ENCODE results near the gene SIRT2. TPM values are rescaled to one million over a fixed set of nuclear protein-coding genes. Genes with fewer than 3 reads are reported as not detected.

The SIRT2 gene
- total and polyA plus RNA-seq, 2 of the 13 experiments (the other 11 are each of a cell fraction or from before 2014, with no cell fraction given): 22.3 to 26.1 TPM

DNA sequence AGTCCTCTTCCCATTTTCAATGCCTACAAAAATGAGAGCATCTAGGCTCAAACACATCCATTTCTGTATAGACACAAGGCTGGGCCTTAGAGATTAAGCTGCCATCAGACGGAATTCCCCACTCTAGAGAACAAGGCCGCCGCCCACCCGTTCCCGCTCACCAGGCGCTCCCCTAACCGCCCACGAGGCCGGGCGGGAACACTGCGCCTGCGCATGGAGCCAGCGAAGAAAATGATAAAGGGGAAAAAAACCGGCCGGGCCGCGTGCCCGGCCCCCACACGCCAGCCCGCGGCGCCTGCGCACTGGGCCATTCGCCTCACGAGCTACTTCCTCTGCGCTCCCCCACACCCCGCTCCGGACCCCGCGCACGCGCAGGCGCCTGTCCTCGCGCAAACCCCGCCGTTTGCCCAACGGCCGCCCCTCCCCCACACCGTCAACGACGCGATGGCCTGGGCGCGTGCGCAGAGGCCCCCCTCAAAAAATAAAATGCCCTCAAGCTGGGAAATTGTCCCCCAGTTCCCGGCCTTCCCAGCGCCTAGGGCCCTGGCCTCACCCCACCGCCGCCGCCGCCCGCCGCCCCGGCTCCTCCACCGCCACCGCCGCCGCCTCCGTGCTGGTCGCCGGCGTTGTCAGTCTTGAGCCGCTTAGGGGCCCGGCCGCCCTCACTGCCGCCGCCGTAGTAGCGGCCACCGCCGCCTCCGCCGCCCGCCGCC lies 50.1 kb downstream of the SIRT2 start (continued):
- TF ChIP-seq ZNF124 (CRISPR knock-in tag; IDR thresholded peaks at IDR 0.05) (peak; percentile 57; the same call in 1 of the 2 replicates), ZNF253 (CRISPR knock-in tag; IDR thresholded peaks at IDR 0.05; ENCODE audit: borderline replicate concordance) (no peak), NFATC3 (CRISPR knock-in tag; IDR thresholded peaks at IDR 0.05) (peak; percentile 84; the same call in 1 of the 2 replicates), ZNF83 (CRISPR knock-in tag; IDR thresholded peaks at IDR 0.05; ENCODE audit: borderline replicate concordance) (no peak), ZNF224 (CRISPR knock-in tag; IDR thresholded peaks at IDR 0.05) (0 out of 2 replicates have a peak, but pooled peaks have one; percentile 71), ADNP (CRISPR knock-in tag; IDR thresholded peaks at IDR 0.05) (no peak), ZEB1 (IDR thresholded peaks at IDR 0.05; ENCODE audit: insufficient replicate concordance, low read depth) (no peak), CREM (IDR thresholded peaks at IDR 0.05) (no peak), CREM (CRISPR knock-in tag; IDR thresholded peaks at IDR 0.05) (no peak), RARG (CRISPR knock-in tag; IDR thresholded peaks at IDR 0.05; ENCODE audit: low read depth) (no peak), ZNF703 (CRISPR knock-in tag; IDR thresholded peaks at IDR 0.05; ENCODE audit: borderline replicate concordance) (peak; percentile 76; the same call in 1 of the 2 replicates), ZNF619 (CRISPR knock-in tag; IDR thresholded peaks at IDR 0.05) (no peak), ZNF160 (CRISPR knock-in tag; IDR thresholded peaks at IDR 0.05) (no peak), ZNF12 (CRISPR knock-in tag; IDR thresholded peaks at IDR 0.05) (no peak), ZFP82 (CRISPR knock-in tag; IDR thresholded peaks at IDR 0.05; ENCODE audit: borderline replicate concordance) (peak; percentile 94; the same call in 1 of the 2 replicates), LCORL (IDR thresholded peaks at IDR 0.05) (no peak), LCORL (CRISPR knock-in tag; IDR thresholded peaks at IDR 0.05) (no peak), ZFP36L2 (CRISPR knock-in tag; IDR thresholded peaks at IDR 0.05) (no peak), TCF7 (IDR thresholded peaks at IDR 0.05; ENCODE audit: low read depth) (0 out of 2 replicates have a peak, but pooled peaks have one; percentile 9)
- TF ChIP-seq, protein P1, sequence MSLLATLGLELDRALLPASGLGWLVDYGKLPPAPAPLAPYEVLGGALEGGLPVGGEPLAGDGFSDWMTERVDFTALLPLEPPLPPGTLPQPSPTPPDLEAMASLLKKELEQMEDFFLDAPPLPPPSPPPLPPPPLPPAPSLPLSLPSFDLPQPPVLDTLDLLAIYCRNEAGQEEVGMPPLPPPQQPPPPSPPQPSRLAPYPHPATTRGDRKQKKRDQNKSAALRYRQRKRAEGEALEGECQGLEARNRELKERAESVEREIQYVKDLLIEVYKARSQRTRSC (CRISPR knock-in tag; IDR thresholded peaks at IDR 0.05; ENCODE audit: low read depth): 0 out of 2 replicates have a peak, but pooled peaks have one; percentile 23
- TF ChIP-seq, protein P2, sequence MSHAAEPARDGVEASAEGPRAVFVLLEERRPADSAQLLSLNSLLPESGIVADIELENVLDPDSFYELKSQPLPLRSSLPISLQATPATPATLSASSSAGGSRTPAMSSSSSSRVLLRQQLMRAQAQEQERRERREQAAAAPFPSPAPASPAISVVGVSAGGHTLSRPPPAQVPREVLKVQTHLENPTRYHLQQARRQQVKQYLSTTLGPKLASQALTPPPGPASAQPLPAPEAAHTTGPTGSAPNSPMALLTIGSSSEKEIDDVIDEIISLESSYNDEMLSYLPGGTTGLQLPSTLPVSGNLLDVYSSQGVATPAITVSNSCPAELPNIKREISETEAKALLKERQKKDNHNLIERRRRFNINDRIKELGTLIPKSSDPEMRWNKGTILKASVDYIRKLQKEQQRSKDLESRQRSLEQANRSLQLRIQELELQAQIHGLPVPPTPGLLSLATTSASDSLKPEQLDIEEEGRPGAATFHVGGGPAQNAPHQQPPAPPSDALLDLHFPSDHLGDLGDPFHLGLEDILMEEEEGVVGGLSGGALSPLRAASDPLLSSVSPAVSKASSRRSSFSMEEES (CRISPR knock-in tag; IDR thresholded peaks at IDR 0.05): peak; percentile 62; the same call in 1 of the 2 replicates
- TF ChIP-seq, protein P3, sequence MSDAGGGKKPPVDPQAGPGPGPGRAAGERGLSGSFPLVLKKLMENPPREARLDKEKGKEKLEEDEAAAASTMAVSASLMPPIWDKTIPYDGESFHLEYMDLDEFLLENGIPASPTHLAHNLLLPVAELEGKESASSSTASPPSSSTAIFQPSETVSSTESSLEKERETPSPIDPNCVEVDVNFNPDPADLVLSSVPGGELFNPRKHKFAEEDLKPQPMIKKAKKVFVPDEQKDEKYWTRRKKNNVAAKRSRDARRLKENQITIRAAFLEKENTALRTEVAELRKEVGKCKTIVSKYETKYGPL (CRISPR knock-in tag; IDR thresholded peaks at IDR 0.05): no peak
- TF ChIP-seq, protein P4, sequence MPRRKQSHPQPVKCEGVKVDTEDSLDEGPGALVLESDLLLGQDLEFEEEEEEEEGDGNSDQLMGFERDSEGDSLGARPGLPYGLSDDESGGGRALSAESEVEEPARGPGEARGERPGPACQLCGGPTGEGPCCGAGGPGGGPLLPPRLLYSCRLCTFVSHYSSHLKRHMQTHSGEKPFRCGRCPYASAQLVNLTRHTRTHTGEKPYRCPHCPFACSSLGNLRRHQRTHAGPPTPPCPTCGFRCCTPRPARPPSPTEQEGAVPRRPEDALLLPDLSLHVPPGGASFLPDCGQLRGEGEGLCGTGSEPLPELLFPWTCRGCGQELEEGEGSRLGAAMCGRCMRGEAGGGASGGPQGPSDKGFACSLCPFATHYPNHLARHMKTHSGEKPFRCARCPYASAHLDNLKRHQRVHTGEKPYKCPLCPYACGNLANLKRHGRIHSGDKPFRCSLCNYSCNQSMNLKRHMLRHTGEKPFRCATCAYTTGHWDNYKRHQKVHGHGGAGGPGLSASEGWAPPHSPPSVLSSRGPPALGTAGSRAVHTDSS (CRISPR knock-in tag; conservative IDR thresholded peaks at IDR 0.05): no peak
- TF ChIP-seq, protein P5, sequence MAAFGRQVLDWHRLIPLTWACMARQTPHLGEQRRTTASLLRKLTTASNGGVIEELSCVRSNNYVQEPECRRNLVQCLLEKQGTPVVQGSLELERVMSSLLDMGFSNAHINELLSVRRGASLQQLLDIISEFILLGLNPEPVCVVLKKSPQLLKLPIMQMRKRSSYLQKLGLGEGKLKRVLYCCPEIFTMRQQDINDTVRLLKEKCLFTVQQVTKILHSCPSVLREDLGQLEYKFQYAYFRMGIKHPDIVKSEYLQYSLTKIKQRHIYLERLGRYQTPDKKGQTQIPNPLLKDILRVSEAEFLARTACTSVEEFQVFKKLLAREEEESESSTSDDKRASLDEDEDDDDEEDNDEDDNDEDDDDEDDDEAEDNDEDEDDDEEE (CRISPR knock-in tag; IDR thresholded peaks at IDR 0.05): no peak
- TF ChIP-seq, protein P6, sequence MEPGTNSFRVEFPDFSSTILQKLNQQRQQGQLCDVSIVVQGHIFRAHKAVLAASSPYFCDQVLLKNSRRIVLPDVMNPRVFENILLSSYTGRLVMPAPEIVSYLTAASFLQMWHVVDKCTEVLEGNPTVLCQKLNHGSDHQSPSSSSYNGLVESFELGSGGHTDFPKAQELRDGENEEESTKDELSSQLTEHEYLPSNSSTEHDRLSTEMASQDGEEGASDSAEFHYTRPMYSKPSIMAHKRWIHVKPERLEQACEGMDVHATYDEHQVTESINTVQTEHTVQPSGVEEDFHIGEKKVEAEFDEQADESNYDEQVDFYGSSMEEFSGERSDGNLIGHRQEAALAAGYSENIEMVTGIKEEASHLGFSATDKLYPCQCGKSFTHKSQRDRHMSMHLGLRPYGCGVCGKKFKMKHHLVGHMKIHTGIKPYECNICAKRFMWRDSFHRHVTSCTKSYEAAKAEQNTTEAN (CRISPR knock-in tag; conservative IDR thresholded peaks at IDR 0.05): no peak

Measured in HepG2 (cell line).